Activated CD4-positive, alpha-beta T cell treated with anti-CD3 and anti-CD28 coated beads, Interleukin-2, Interleukin-6, amounts not matched to agents 100 ng/mL and 50 ng/mL, durations not matched to agents 16 hours and 8 hours (primary cell): ENCODE data around the gene CTNNA3.

Experiments
- DNase-seq: peaks from one replicate; pipeline ENCODE4 v3.0.0-alpha.2; 2020

Gene CTNNA3

DNA sequence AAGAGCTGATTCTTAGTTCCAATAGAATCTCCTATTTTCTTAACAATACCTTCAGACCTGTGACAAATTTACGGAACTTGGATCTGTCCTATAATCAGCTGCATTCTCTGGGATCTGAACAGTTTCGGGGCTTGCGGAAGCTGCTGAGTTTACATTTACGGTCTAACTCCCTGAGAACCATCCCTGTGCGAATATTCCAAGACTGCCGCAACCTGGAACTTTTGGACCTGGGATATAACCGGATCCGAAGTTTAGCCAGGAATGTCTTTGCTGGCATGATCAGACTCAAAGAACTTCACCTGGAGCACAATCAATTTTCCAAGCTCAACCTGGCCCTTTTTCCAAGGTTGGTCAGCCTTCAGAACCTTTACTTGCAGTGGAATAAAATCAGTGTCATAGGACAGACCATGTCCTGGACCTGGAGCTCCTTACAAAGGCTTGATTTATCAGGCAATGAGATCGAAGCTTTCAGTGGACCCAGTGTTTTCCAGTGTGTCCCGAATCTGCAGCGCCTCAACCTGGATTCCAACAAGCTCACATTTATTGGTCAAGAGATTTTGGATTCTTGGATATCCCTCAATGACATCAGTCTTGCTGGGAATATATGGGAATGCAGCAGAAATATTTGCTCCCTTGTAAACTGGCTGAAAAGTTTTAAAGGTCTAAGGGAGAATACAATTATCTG, 768.6 kb downstream of the CTNNA3 start:
- no peak for DNase-seq

GRCh38 chr10:66926841-66927240, 769.2 kb downstream of the CTNNA3 start:
- no peak for DNase-seq

DNA sequence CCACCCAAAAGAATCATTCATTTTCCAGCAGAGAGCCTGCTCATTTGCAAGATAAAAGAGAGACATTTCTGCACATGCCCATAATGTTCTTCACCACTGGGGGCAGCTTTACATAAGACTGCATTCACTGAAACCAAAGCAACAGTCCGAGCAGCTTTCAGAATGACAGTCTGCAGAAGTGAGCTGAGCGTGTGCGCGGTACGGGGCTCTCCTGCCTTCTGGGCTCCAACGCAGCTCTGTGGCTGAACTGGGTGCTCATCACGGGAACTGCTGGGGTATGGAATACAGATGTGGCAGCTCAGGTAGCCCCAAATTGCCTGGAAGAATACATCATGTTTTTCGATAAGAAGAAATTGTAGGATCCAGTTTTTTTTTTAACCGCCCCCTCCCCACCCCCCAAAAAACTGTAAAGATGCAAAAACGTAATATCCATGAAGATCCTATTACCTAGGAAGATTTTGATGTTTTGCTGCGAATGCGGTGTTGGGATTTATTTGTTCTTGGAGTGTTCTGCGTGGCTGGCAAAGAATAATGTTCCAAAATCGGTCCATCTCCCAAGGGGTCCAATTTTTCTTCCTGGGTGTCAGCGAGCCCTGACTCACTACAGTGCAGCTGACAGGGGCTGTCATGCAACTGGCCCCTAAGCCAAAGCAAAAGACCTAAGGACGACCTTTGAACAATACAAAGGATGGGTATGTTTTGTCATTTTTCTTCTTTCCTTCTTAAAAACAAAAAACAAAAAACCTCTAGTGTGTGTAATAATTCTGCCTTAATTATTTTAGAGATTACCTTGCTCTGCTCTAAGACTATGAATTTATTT, 769.9 kb downstream of the CTNNA3 start, which contains the start of gene LRRTM3:
Gene LRRTM3, plus strand, starts transcription at position 141 of the 820 bp plus-strand sequence.
- peak; percentile 68 for DNase-seq

DNA sequence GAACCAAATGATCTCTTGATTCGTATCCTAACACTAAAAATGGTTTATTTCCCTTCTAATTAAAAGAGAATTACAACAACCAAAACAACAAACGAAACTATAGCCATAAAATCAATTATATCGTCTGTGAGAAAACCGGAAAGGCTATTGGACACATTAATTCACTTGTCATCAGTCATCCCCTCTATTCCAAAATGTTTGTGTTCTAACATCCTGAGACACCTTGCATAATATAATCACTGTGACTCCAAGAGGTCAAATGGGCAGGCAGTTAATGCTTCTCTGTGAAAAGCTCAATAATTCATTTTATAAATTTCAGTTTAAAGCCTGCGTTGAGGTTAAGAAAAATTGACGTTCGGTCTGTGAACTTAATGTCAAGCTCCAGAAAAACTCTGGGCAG, 770.6 kb downstream of the CTNNA3 start:
- DNase-seq = no peak

- DNase-seq = no peak
These were observed 771.2 kb downstream of the CTNNA3 start for GRCh38 chr10:66924674-66925345.

GRCh38 chr10:66919248-66919647, 776.7 kb downstream of the CTNNA3 start:
- DNase-seq = no peak

DNA sequence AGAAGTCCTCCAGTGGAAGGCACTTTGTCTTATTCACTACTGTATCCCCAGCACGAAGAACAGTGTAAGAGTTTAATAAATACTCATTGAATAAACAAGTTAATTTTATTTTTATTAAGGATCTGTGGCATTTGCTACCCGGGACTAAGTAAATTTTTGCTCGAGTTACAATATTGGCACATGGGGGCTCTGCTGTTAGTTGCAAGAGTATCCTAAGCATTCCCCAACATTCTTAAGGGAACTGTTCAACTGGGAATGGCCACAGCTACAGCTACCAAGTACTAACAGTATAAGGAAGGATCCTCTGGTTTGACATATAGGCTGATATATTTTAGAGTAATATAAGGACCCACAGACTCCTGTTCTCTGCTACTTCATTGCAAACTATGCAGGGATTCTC, 778.9 kb downstream of the CTNNA3 start:
- no peak for DNase-seq

GRCh38 chr10:66916030-66916429, 780.0 kb downstream of the CTNNA3 start:
- no peak for DNase-seq

DNA sequence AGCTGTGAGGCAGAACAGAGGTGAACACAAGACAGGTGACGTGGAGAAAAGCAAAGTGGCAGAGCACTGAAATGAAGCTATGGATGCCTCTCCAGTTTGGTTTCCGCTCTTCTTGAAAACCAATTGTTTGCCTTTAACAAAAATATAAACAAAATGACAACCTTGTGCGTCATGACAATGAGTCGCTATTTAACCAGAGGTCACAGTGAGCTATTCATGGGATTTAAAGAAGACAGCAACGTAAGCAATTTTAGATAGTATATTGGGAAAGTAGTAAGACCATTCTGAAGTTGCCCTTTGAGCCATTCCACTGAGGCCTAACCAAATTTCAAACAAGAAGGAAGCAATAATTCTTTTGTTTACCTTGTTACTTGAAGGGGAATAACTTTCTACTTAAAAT, 785.3 kb downstream of the CTNNA3 start:
- no peak for DNase-seq

- no peak for DNase-seq
These were observed 803.1 kb downstream of the CTNNA3 start for GRCh38 chr10:66892871-66893270.

DNA sequence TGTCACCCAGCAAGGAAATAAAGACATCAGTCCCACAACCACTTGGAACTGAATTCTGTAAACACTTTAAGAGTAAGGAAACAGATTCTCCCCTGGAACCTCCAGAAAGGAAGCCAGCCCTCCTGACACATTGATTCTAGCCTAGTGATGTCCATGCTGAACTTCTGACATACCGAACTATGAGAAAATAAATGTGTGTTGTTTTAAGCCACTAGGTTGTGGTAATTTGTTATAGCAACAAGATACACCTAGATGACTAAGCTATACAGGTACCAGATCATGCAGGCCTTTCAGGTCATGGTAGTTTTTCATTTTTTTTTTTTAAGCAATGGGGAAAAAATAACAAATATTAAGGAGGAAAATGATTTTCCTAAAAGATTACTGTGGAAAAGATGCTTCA, 807.8 kb downstream of the CTNNA3 start:
- DNase-seq = no peak

DNA sequence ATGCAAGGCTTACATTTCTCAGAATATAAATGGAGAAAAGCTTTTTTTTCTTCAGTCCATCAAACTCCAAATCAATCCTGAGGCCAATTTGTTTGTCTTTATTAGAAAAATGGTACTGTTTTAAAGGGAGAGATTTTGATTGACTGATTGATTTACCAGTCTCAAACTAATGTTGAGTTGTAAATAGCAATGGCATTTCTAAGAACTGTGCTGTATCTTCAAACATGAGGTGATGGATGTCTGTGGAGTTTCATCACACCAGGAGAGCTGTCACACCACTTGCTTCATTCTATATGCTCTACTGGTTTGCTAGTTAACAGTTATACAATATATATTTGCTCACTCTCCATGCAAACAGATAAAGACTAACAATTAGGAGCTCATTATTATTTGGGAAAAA, 809.1 kb downstream of the CTNNA3 start:
- DNase-seq = no peak

DNA sequence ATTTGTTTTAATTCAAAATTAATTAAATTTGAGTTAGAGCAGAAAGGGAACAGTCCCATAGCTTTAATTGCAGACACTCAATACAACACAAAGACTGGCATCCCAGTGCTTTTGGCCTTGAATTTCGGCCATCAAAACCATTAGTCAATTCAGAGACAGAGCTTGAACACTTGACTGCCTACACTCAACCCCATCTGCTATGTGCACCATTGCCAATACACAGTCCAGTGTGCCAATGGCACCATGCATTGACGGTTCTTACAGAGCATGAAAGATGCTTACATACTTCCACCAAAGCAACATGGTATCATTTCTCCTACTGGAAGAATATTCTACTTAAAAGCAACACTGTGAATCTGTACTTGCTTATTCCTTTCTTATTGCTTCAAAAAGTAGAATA, 813.7 kb downstream of the CTNNA3 start:
- no peak for DNase-seq

DNA sequence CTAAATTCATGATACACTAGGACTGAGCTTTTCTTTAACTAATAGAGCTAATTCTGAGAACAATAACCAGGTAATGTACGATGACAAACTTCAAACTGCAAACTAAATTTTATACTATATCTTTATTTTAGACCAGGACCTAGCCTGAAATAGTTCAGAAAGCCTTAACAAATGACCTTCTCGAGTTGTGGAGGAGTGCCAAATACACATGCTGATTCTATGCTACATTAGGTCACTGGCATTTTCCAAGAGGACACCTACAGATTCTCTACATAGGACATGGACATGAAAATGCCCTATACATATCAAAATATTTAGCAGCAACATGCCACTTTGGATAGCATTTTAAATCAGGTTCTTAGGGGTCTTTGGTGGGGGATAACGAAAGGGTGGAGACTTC, 814.2 kb downstream of the CTNNA3 start:
- DNase-seq = no peak

DNA sequence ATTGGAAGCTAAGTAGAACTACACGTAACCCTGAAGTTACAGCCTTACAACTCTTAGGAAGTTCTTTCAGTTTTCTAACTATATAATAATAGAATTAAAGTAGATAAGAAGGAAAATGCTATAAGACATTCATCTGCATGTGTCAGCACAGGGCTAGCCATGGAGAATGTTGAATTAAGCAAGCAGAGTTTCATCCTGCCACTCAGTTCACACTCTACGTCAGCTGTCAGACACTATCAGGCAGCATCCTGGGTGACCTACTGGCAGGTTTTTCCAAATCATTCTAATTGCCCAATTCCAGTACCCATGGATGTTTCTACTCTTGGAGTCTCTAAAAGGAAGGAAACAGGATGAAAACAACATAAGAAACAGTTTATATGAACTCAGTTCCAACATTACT, 815.2 kb downstream of the CTNNA3 start:
- no peak for DNase-seq

DNA sequence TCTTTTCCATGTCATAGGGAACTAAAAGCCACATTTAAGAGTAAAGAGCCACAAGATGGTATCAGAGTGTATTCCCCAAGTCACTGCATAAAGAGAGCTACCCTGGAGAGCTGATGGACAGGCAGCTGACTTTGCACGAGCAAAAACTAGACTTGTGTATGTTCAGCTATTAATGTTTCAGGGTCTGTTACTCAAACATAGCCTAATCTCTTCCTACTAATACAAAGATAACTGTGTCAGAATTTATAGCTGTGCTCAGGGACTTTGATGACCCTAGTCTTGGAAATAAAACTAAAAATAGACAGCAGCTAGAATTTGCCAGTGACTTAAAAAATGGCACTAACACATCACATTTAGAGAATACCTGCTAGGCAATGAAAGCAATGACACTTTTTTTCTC, 815.7 kb downstream of the CTNNA3 start:
- DNase-seq = no peak

DNA sequence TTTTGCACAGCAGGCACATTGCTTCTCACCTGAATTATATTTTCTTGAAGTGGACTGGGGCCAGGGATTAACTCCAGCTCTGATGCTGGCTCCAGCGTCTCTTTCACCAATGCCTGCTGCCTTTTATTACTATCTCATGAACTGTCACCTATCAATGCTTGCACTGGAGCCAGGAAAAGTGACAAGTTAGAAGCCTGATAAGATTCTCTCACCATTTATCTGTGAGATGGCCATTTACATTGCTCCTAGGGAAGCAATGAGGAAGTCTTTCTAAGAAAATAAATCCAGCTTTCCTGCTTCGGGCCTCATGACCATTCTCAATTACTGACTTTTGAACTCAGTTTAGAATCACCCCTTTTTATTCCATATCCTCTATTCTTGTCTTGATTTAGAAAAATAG, 818.6 kb downstream of the CTNNA3 start:
- DNase-seq = no peak

GRCh38 chr10:66869635-66870034, 826.4 kb downstream of the CTNNA3 start:
- DNase-seq = no peak

DNA sequence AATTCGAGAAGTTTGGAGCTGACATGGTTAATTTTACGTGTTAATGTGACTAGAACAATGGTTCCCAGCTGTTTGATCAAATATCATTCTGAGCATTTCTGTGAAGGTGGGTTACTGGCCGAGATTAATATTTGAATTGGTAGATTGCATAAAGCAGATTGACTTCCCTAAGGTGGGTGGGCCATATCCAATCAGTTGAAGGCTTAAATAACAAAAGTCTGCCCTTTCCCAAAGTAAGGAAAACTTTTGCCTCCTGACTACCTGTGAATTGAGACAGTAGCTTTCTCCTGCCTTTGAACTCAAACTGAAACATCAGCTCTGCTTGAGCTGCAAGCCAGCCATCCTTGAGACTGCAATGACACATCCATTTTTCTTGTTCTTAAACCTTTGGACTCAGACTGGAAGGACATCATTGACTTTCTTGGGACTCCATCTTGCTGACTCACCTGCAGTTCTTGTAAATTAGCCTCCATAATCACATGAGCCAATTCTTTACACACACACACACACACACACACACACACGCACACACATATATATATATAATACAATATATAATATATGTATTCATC, 833.2 kb downstream of the CTNNA3 start:
- no peak for DNase-seq

DNA sequence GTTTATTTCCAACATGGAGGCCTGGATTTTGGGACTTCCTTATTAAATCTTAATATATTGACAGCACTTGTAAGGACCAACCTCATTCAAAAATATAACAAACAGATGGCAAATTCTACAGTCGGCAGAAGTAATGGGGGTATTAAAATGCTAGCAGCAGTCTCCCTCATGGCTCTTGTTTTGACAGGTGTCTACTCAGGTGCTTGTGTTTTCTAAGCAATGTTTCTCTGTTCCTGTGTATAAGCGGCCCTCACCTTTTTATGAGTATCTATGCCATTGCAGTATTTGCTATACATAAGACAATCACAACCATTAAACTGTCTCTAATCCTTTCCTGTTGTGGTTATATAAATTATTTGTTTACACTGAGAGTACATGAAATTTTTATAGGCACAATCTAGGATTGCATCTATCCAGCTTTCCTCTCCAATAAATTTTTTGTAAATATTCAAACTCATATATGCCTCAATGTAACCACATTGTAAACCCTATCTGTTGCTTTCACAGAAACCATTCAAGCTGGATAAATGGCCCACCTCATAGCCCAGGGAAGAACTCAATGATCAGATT, 835.5 kb downstream of the CTNNA3 start:
- DNase-seq = no peak

- DNase-seq = no peak
These were observed 843.2 kb downstream of the CTNNA3 start for GRCh38 chr10:66852811-66853210.

- no peak for DNase-seq
These were observed 847.1 kb downstream of the CTNNA3 start for GRCh38 chr10:66848856-66849255.
